RWPE1 (cell line): ENCODE data around the gene SH3PXD2A.
A peak's percentile ranks its signal among the peaks of the same experiment; 100 is the strongest.

Source experiments
- CTCF ChIA-PET: fragments of 350-600 bp; sonication (Branson Sonifier 250); formaldehyde crosslinking; extraction: SDS; loops from one replicate; lab custom pipeline; 2021; lab: Yijun Ruan, JAX
- POLR2A ChIA-PET: fragments of 400-600 bp; formaldehyde crosslinking; extraction: SDS; loops from one replicate; lab custom pipeline; 2020; ENCODE audit warnings: antibody characterized with exemption; ENCODE audit not compliant: low non-redundant PET; lab: Yijun Ruan, JAX
- DNase-seq: peaks from one replicate; pipeline ENCODE4 v3.0.0; 2012; ENCODE audit warnings: low spot score
- H3K27ac ChIP-seq: fragments of 450-650 bp; 2 replicates; pipeline ENCODE4 v1.5.1; 2017
- CTCF ChIP-seq: fragments of 450-650 bp; conservative IDR thresholded peaks from 2 replicates; pipeline ENCODE4 v1.5.1; 2017; ENCODE audit warnings: low read depth, mild to moderate bottlenecking

Gene SH3PXD2A

GRCh38 chr10:103687172-103687571, 168.2 kb downstream of the SH3PXD2A start:
- POLR2A ChIA-PET = no interaction called here
- TF ChIP-seq CTCF = no peak

GRCh38 chr10:103685880-103686669, 169.3 kb downstream of the SH3PXD2A start:
- CTCF ChIA-PET = interaction anchor here (0.6 to 1.8 kb wide), 24 partner anchors 10 to 833 kb away, joined by 3 to 13 read pairs (median 5); partner anchors contain the start of gene NEURL1
- TF ChIP-seq CTCF = peak; percentile 87
- DNase-seq = peak; percentile 79
- POLR2A ChIA-PET = no interaction called here
- peak overlapping the region; percentile 52 for H3K27ac ChIP-seq

More at GRCh38 chr10:103687172-103687571, 168.2 kb downstream of the SH3PXD2A start:
- H3K27ac ChIP-seq = peak overlapping the region; percentile 52
- CTCF ChIA-PET = interaction anchor here (0.6 to 1.8 kb wide), 9 partner anchors 9 to 193 kb away, joined by 3 to 13 read pairs (median 4); partner anchors contain the start of gene NEURL1
- no peak for DNase-seq

GRCh38 chr10:103683851-103684250, 171.5 kb downstream of the SH3PXD2A start:
- H3K27ac ChIP-seq = peak overlapping the region; percentile 49
- CTCF ChIA-PET = no interaction called here
- POLR2A ChIA-PET = no interaction called here
- no peak for TF ChIP-seq CTCF
- no peak for DNase-seq

- no peak for DNase-seq
- H3K27ac ChIP-seq = peak overlapping the region; percentile 49; the same call in 1 of the 2 replicates
- ChIA-PET CTCF (interaction anchor here (0.7 kb wide), 1 partner anchor 47 kb away, joined by 4 read pairs; no protein-coding TSS in a partner anchor), POLR2A (no interaction called here)
- no peak for TF ChIP-seq CTCF
Measured at GRCh38 chr10:103682631-103683030, 172.7 kb downstream of the SH3PXD2A start.

- no peak for TF ChIP-seq CTCF
- ChIA-PET POLR2A (no interaction called here), CTCF (interaction anchor here (0.5 to 0.7 kb wide), 2 partner anchors 48 to 167 kb away, joined by 3 to 4 read pairs; no protein-coding TSS in a partner anchor)
- no peak for DNase-seq
- H3K27ac ChIP-seq = peak overlapping the region; percentile 11; the same call in 1 of the 2 replicates
Measured at GRCh38 chr10:103681617-103682399, 173.6 kb downstream of the SH3PXD2A start.

GRCh38 chr10:103680869-103681236, 174.5 kb downstream of the SH3PXD2A start:
- POLR2A ChIA-PET = no interaction called here
- TF ChIP-seq CTCF = no peak
- H3K27ac ChIP-seq = peak overlapping the region; percentile 11; the same call in 1 of the 2 replicates
- CTCF ChIA-PET = no interaction called here
- DNase-seq = no peak
